Keratinocyte (primary cell): ENCODE measurements around the gene RCOR3.
"Not testable (repeated sequence)": the region's sequence is repeated elsewhere in the genome, so short reads cannot be mapped to it uniquely, and the experiment has no call there.

Experiments used
- EZH2 ChIP-seq: IDR thresholded peaks from one replicate; pipeline ENCODE4 v1.6.1; 2012; ENCODE audit warnings: inconsistent platforms, mild to moderate bottlenecking, low read length, moderate library complexity
- TF ChIP-seq, protein P1 (sequence below), 3 experiments: IDR thresholded peaks in 1 of 3; conservative IDR thresholded peaks in 1 of 3; optimal IDR thresholded peaks in 1 of 3; 2 replicates in 2 of 3; 3 replicates in 1 of 3; pipeline versions ENCODE3 to v1.5.1; 2011; ENCODE audit warnings: low read length in 3 of 3, mild to moderate bottlenecking in 3 of 3, moderate library complexity in 2 of 3, control low read depth in 1 of 3, inconsistent platforms in 1 of 3; ENCODE audit not compliant: insufficient read depth in 2 of 3; ENCODE audit errors: extremely low read depth in 1 of 3

DNA sequence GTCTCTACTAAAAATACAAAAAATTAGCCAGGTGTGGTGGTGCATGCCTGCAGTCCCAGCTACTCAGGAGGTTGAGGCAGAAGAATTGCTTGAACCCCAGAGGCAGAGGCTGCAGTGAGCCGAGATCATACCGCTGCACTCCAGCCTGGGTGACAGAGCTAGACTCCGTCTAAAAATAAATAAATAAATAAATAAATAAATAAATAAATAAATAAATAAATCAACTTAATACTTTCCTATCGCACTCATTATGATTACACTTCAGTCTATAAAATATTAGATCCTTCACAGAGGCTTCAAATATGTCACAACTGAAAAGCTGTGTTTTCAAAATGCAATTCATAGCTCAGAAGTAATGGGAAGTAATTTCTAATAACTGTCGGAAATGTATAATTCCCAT, 15.5 kb upstream of the RCOR3 start:
- TF ChIP-seq, protein P1, sequence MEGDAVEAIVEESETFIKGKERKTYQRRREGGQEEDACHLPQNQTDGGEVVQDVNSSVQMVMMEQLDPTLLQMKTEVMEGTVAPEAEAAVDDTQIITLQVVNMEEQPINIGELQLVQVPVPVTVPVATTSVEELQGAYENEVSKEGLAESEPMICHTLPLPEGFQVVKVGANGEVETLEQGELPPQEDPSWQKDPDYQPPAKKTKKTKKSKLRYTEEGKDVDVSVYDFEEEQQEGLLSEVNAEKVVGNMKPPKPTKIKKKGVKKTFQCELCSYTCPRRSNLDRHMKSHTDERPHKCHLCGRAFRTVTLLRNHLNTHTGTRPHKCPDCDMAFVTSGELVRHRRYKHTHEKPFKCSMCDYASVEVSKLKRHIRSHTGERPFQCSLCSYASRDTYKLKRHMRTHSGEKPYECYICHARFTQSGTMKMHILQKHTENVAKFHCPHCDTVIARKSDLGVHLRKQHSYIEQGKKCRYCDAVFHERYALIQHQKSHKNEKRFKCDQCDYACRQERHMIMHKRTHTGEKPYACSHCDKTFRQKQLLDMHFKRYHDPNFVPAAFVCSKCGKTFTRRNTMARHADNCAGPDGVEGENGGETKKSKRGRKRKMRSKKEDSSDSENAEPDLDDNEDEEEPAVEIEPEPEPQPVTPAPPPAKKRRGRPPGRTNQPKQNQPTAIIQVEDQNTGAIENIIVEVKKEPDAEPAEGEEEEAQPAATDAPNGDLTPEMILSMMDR (optimal IDR thresholded peaks at IDR 0.05 in 1 of 3, IDR thresholded peaks at IDR 0.05 in 1 of 3, conservative IDR thresholded peaks at IDR 0.05 in 1 of 3; ENCODE audit: extremely low read depth in 1 of 3, insufficient read depth in 2 of 3, low read length in 3 of 3) = not testable (repeated sequence)
- TF ChIP-seq EZH2 = not testable (repeated sequence)
